SU-DHL-6 (cell line): ENCODE measurements around the gene LIMS4.
"Not testable (repeated sequence)": the region's sequence is repeated elsewhere in the genome, so short reads cannot be mapped to it uniquely, and the experiment has no call there.

Experiments used
- H2AFZ ChIP-seq: fragments of 200-600 bp; sonication (generic); 2 replicates; pipeline ENCODE4 v1.6.1; 2014; ENCODE audit warnings: low read depth, mild to moderate bottlenecking, moderate library complexity, mixed read lengths, antibody characterized with exemption, low read length; ENCODE audit not compliant: severe bottlenecking
- H3F3A ChIP-seq: fragments of 200-600 bp; shearing (Covaris generic); 2 replicates; pipeline ENCODE4 v1.6.0; 2016; ENCODE audit warnings: antibody characterized with exemption, mild to moderate bottlenecking; ENCODE audit not compliant: insufficient read depth
- H3K27ac ChIP-seq: fragments of 200-600 bp; sonication (generic); 2 replicates; pipeline ENCODE4 v1.5.1; 2016; ENCODE audit warnings: low read depth, mild to moderate bottlenecking, low read length, moderate library complexity, mixed read lengths
- H3K27me3 ChIP-seq: fragments of 200-600 bp; sonication (generic), shearing (Covaris generic); 2 replicates; pipeline ENCODE4 v1.6.0; 2014; ENCODE audit warnings: mild to moderate bottlenecking, low read length
- H3K36me3 ChIP-seq: fragments of 200-600 bp; sonication (generic); 2 replicates; pipeline ENCODE4 v1.6.1; 2014; ENCODE audit warnings: mild to moderate bottlenecking, low read length, mixed read lengths
- H3K4me2 ChIP-seq: fragments of 300-600, 200-600 bp; shearing (Covaris generic), sonication (generic); 2 replicates; pipeline ENCODE4 v1.6.0; 2014; ENCODE audit warnings: low read length, low read depth, mild to moderate bottlenecking; ENCODE audit not compliant: poor library complexity, severe bottlenecking
- H3K4me3 ChIP-seq: fragments of 200-600 bp; sonication (generic); 2 replicates; pipeline ENCODE4 v1.5.1; 2014; ENCODE audit warnings: antibody characterized with exemption, low read length, mild to moderate bottlenecking, mixed read lengths; ENCODE audit not compliant: insufficient read depth, poor library complexity, severe bottlenecking
- H3K79me2 ChIP-seq: fragments of 200-600 bp; sonication (generic); 2 replicates; pipeline ENCODE4 v1.6.1; 2014; ENCODE audit warnings: mild to moderate bottlenecking, low read length, moderate library complexity; ENCODE audit not compliant: insufficient read depth
- H3K9ac ChIP-seq: fragments of 200-600 bp; sonication (generic); 2 replicates; pipeline ENCODE4 v1.7.0; 2014; ENCODE audit warnings: mild to moderate bottlenecking, low read length
- H3K9me2 ChIP-seq: fragments of 200-600 bp; sonication (generic); replicated peaks from 2 replicates; pipeline ENCODE4 v1.6.1; 2014; ENCODE audit warnings: low read length; ENCODE audit not compliant: insufficient read depth
- H3K9me3 ChIP-seq: fragments of 200-600 bp; sonication (generic); 2 replicates; pipeline ENCODE4 v1.6.1; 2014; ENCODE audit warnings: low read length, mixed read lengths; ENCODE audit not compliant: insufficient read depth
- H4K20me1 ChIP-seq: fragments of 200-600 bp; sonication (generic); 2 replicates; pipeline ENCODE4 v1.6.1; 2014; ENCODE audit warnings: low read depth, mild to moderate bottlenecking, antibody characterized with exemption, low read length, moderate library complexity, mixed read lengths

LIMS4 gene

DNA sequence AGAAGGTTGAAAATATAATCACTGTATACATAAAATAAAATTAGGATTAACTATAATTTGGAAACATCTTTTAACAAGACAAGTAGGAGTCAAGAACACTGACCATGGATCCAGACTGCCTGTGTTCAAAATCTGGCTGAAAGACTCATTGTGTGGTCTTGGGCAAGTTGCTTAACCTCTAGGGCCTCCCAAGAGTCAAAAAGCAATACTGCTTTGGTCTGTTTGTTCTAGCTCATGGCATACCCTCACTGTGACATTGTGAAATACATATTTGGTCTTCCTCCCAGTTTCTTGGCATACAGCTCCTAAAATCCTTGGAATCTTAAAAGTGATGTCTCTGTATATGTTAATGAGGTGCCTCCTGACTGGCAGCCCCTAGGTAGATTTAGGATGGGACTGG lies 12.3 kb downstream of the LIMS4 start:
- not testable (repeated sequence) for H3K9ac ChIP-seq, H3K9me2 ChIP-seq, H3K36me3 ChIP-seq, H3K9me3 ChIP-seq, H3K4me3 ChIP-seq, H3K4me2 ChIP-seq, H3K79me2 ChIP-seq, H3F3A ChIP-seq, H3K27ac ChIP-seq, H3K27me3 ChIP-seq, H2AFZ ChIP-seq, H4K20me1 ChIP-seq

- not testable (repeated sequence) for H3K9me2 ChIP-seq, H3K79me2 ChIP-seq, H3K36me3 ChIP-seq, H4K20me1 ChIP-seq, H3K4me2 ChIP-seq, H3K9me3 ChIP-seq, H3K27ac ChIP-seq, H3K27me3 ChIP-seq, H3F3A ChIP-seq, H2AFZ ChIP-seq, H3K4me3 ChIP-seq, H3K9ac ChIP-seq
These were observed 15.4 kb downstream of the LIMS4 start for GRCh38 chr2:110457214-110457590.

- not testable (repeated sequence) for H3F3A ChIP-seq, H3K27ac ChIP-seq, H3K4me2 ChIP-seq
These were observed 16.1 kb downstream of the LIMS4 start for GRCh38 chr2:110456291-110457213.

DNA sequence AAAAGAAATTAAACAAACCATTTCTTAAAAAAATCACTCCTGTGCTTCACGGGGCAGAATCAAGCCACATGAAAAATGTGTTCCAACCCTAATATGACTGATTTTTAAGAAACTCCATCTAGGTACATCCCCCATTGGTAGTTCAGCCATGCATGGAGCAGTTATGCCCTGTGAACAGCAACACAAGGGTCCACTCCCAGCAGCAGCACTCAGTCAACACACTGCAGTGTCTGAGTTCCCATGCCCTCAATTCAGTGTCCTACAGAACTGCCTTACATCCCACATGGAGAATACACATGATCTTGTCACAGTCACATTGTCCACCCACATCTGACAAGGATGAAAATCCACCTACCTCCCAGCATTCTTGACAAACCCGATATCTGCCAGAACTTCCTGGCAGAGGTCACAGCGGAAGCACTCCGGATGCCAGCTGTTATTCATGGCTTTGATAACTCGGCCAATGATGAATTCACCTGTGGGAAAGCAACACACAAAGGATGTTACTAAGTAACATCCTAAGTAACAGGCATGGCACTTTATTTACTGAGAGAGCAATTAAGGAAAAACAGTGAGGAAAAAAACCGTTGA lies 17.4 kb downstream of the LIMS4 start:
- not testable (repeated sequence) for H2AFZ ChIP-seq, H3K27ac ChIP-seq, H3K36me3 ChIP-seq, H3F3A ChIP-seq, H3K9me3 ChIP-seq, H3K27me3 ChIP-seq, H3K4me2 ChIP-seq, H4K20me1 ChIP-seq, H3K9me2 ChIP-seq, H3K4me3 ChIP-seq, H3K9ac ChIP-seq, H3K79me2 ChIP-seq

More at GRCh38 chr2:110456291-110457213, 16.1 kb downstream of the LIMS4 start:
- H2AFZ ChIP-seq, H3K4me3 ChIP-seq, H3K9me3 ChIP-seq, H3K36me3 ChIP-seq, H4K20me1 ChIP-seq, H3K9ac ChIP-seq, H3K79me2 ChIP-seq, H3K9me2 ChIP-seq, H3K27me3 ChIP-seq: not testable (repeated sequence)

- not testable (repeated sequence) for H3K4me2 ChIP-seq, H3K27ac ChIP-seq, H3K4me3 ChIP-seq, H3F3A ChIP-seq, H3K9me3 ChIP-seq, H3K9me2 ChIP-seq, H3K27me3 ChIP-seq, H3K79me2 ChIP-seq, H3K36me3 ChIP-seq, H3K9ac ChIP-seq, H2AFZ ChIP-seq, H4K20me1 ChIP-seq
These were observed 21.7 kb downstream of the LIMS4 start for GRCh38 chr2:110450951-110451350.

- not testable (repeated sequence) for H2AFZ ChIP-seq, H3K9me3 ChIP-seq, H3K4me3 ChIP-seq, H3K27ac ChIP-seq, H3K36me3 ChIP-seq, H3K79me2 ChIP-seq, H3K9ac ChIP-seq, H3K4me2 ChIP-seq, H3K9me2 ChIP-seq, H3F3A ChIP-seq, H4K20me1 ChIP-seq, H3K27me3 ChIP-seq
These were observed 23.3 kb downstream of the LIMS4 start for GRCh38 chr2:110449127-110449947.

- H3K27me3 ChIP-seq, H2AFZ ChIP-seq, H3K9me2 ChIP-seq, H4K20me1 ChIP-seq, H3K36me3 ChIP-seq, H3K4me2 ChIP-seq, H3K9me3 ChIP-seq, H3K27ac ChIP-seq, H3K79me2 ChIP-seq, H3F3A ChIP-seq, H3K9ac ChIP-seq, H3K4me3 ChIP-seq: not testable (repeated sequence)
These were observed 26.0 kb downstream of the LIMS4 start for GRCh38 chr2:110446644-110447043.
